ENCODE measurements around the gene BANF1. TPM values are rescaled to one million over a fixed set of nuclear protein-coding genes. Genes with fewer than 3 reads are reported as not detected.

BANF1 gene
- total and polyA plus RNA-seq, 10 of the 15 experiments (the other 5 are each of a cell fraction or from before 2014, with no cell fraction given), result 99.0 to 574 (median 297) TPM

DNA sequence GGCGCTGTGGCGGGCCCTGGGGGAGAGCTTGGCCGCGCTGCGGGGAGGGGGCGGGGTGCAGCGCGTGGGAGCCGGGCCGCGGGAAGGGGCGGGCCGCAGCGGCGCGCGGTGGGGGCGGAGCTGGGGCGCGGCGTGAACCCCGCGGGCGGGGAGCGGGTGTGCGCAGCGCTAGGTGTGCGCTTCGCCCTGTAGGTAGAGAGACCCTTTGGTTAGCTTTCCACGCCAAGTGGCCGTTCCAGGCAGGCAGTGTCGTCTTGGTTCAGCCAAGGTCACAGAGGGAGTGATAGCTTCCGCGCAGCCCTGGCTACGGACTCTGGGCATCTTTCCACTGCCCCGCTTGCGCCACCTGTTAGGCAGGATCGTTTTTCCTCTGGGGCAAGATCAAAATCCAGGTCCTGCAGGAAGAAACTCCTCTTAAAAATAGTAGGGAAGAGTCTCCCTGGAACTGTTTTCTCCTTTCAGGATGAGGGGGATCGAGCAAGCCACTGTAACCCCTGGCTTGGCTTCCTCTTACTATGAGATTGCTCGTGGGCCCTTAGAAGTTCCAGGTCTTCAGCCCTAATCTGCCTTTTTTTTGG lies 434 bp downstream of the BANF1 start (continued):
- TF ChIP-seq, protein P1, sequence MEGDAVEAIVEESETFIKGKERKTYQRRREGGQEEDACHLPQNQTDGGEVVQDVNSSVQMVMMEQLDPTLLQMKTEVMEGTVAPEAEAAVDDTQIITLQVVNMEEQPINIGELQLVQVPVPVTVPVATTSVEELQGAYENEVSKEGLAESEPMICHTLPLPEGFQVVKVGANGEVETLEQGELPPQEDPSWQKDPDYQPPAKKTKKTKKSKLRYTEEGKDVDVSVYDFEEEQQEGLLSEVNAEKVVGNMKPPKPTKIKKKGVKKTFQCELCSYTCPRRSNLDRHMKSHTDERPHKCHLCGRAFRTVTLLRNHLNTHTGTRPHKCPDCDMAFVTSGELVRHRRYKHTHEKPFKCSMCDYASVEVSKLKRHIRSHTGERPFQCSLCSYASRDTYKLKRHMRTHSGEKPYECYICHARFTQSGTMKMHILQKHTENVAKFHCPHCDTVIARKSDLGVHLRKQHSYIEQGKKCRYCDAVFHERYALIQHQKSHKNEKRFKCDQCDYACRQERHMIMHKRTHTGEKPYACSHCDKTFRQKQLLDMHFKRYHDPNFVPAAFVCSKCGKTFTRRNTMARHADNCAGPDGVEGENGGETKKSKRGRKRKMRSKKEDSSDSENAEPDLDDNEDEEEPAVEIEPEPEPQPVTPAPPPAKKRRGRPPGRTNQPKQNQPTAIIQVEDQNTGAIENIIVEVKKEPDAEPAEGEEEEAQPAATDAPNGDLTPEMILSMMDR (IDR thresholded peaks at IDR 0.05 in 2 of 3, conservative IDR thresholded peaks at IDR 0.05 in 1 of 3; ENCODE audit: control insufficient read depth in 2 of 3, extremely low read depth in 1 of 3, insufficient read depth in 1 of 3, low read depth in 3 of 3, low read length in 3 of 3), result peak in 1 of 3 experiments; percentile 14; a peak in 1 of 6 replicates
- TF ChIP-seq KLF5 (IDR thresholded peaks at IDR 0.05; ENCODE audit: partially characterized antibody) (no peak), EGR1 (IDR thresholded peaks at IDR 0.05; ENCODE audit: borderline replicate concordance in 1 of 2, low read depth in 2 of 2, low read length in 2 of 2) (peak in 1 of 2 experiments; percentile 67; a peak in 1 of 3 replicates)

DNA sequence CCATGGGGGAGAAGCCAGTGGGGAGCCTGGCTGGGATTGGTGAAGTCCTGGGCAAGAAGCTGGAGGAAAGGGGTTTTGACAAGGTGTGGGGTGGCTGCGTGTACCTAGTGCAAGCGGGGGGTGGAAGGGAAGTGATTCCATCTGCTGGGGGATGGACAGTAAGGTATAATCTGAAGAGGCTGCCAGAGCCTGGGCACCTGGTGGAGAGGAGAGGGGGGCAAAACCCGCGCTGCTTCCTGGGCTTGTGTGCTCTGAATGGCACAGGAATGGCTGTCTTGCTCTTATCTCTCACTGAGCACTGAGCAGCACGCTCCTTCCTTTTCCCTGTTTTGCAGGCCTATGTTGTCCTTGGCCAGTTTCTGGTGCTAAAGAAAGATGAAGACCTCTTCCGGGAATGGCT lies 988 bp downstream of the BANF1 start:
- H3K4me1 ChIP-seq (ENCODE audit: control insufficient read depth, insufficient read depth, low read length), result peaks cover 11% of the 10 kb centered on the region
- POLR2A ChIA-PET, result interaction anchor here (1.5 to 1.9 kb wide), 3 partner anchors 48 to 114 kb away, joined by 7 to 22 read pairs (median 9); partner anchors contain the start of genes CCDC85B, FIBP and SF3B2
- no peaks in the 10 kb centered on the region for H3K9me3 ChIP-seq (replicated peaks; ENCODE audit: control insufficient read depth, insufficient read depth, low read length)
- RAD21 ChIA-PET (ENCODE audit: unreplicated experiment), result interaction anchor here (1.2 to 1.5 kb wide), 3 partner anchors 42 to 143 kb away, joined by 3 to 10 read pairs (median 5); partner anchors contain the start of gene MUS81
- intact Hi-C loops (cut with micrococcal nuclease; ENCODE audit: unreplicated experiment), result no loop called here
- WGBS (ENCODE audit: insufficient coverage, insufficient replicate concordance, low lambda C conversion rate, missing lambda C conversion rate), result 48% methylated on average over 6 of the region's 6 CpGs
- CTCF ChIA-PET, result interaction anchor here (1.0 to 1.5 kb wide), 3 partner anchors 19 to 326 kb away, joined by 3 to 7 read pairs (median 3); no protein-coding TSS in a partner anchor
- BruUV-seq (replicated peaks), result no TSS peak
- peak overlapping the region; percentile 84 for H3K4me2 ChIP-seq (ENCODE audit: control insufficient read depth, insufficient read depth)
- H3K4me3 ChIP-seq, result peak overlapping the region; percentile 93
- SMC1A ChIA-PET (ENCODE audit: uncharacterized antibody, unreplicated experiment), result interaction anchor here (1.2 kb wide), 1 partner anchor 143 kb away, joined by 3 read pairs; the partner anchor contains the start of gene MUS81
- ATAC-seq, result no peak
- no peak overlapping the region for H2AFZ ChIP-seq (ENCODE audit: control insufficient read depth, low read depth, low read length)
- in situ Hi-C loops (cut with MboI), result no loop called here
- no peaks in the 10 kb centered on the region for H3K27me3 ChIP-seq (replicated peaks in 1 of 2; ENCODE audit: control insufficient read depth in 2 of 2, insufficient read depth in 2 of 2, low read length in 1 of 2)
- no peak for FAIRE-seq
- peak overlapping the region; percentile 87 for H3K9ac ChIP-seq (ENCODE audit: control insufficient read depth, insufficient read depth, low read length)
- peaks cover 33% of the 10 kb centered on the region for H3K79me2 ChIP-seq (ENCODE audit: control insufficient read depth, insufficient read depth, low read length)
- peak overlapping the region; percentile 93 for H3K27ac ChIP-seq (ENCODE audit: control insufficient read depth, insufficient read depth)
- H4K20me1 ChIP-seq (ENCODE audit: control insufficient read depth, insufficient read depth), result no peaks in the 10 kb centered on the region
- peaks cover 14 to 17% of the 10 kb centered on the region in 2 experiments for H3K36me3 ChIP-seq (ENCODE audit: control insufficient read depth in 2 of 2, insufficient read depth in 2 of 2, low read length in 1 of 2)
- no peak for DNase-seq (ENCODE audit: low read depth, low spot score)
- TF ChIP-seq CBX5 (IDR thresholded peaks at IDR 0.05; ENCODE audit: low read depth) (no peak), MEF2A (IDR thresholded peaks at IDR 0.05; ENCODE audit: insufficient read depth, low read depth, low read length) (no peak), SREBF2 (IDR thresholded peaks at IDR 0.05; ENCODE audit: low read length) (no peak), MEF2B (IDR thresholded peaks at IDR 0.05; ENCODE audit: partially characterized antibody, poor library complexity, severe bottlenecking) (no peak), TBL1XR1 (IDR thresholded peaks at IDR 0.05; ENCODE audit: low read depth, low read length) (no peak), STAT3 (IDR thresholded peaks at IDR 0.05; ENCODE audit: low read depth, low read length) (no peak)
- TF ChIP-seq, protein P2, sequence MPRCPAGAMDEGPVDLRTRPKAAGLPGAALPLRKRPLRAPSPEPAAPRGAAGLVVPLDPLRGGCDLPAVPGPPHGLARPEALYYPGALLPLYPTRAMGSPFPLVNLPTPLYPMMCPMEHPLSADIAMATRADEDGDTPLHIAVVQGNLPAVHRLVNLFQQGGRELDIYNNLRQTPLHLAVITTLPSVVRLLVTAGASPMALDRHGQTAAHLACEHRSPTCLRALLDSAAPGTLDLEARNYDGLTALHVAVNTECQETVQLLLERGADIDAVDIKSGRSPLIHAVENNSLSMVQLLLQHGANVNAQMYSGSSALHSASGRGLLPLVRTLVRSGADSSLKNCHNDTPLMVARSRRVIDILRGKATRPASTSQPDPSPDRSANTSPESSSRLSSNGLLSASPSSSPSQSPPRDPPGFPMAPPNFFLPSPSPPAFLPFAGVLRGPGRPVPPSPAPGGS (IDR thresholded peaks at IDR 0.05; ENCODE audit: borderline replicate concordance, insufficient read depth, low read depth, low read length, poor library complexity, severe bottlenecking), result no peak
- TF ChIP-seq, protein P3, sequence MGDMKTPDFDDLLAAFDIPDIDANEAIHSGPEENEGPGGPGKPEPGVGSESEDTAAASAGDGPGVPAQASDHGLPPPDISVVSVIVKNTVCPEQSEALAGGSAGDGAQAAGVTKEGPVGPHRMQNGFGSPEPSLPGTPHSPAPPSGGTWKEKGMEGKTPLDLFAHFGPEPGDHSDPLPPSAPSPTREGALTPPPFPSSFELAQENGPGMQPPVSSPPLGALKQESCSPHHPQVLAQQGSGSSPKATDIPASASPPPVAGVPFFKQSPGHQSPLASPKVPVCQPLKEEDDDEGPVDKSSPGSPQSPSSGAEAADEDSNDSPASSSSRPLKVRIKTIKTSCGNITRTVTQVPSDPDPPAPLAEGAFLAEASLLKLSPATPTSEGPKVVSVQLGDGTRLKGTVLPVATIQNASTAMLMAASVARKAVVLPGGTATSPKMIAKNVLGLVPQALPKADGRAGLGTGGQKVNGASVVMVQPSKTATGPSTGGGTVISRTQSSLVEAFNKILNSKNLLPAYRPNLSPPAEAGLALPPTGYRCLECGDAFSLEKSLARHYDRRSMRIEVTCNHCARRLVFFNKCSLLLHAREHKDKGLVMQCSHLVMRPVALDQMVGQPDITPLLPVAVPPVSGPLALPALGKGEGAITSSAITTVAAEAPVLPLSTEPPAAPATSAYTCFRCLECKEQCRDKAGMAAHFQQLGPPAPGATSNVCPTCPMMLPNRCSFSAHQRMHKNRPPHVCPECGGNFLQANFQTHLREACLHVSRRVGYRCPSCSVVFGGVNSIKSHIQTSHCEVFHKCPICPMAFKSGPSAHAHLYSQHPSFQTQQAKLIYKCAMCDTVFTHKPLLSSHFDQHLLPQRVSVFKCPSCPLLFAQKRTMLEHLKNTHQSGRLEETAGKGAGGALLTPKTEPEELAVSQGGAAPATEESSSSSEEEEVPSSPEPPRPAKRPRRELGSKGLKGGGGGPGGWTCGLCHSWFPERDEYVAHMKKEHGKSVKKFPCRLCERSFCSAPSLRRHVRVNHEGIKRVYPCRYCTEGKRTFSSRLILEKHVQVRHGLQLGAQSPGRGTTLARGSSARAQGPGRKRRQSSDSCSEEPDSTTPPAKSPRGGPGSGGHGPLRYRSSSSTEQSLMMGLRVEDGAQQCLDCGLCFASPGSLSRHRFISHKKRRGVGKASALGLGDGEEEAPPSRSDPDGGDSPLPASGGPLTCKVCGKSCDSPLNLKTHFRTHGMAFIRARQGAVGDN (IDR thresholded peaks at IDR 0.05), result no peak
